ENCODE measurements around the gene FRMD1.

The FRMD1 gene

GRCh38 chr6:168096271-168096764 is 17.3 kb upstream of the FRMD1 start:
- in situ Hi-C loops (cut with MboI; ENCODE audit: low sequenced_read_pairs), result no loop called here

DNA sequence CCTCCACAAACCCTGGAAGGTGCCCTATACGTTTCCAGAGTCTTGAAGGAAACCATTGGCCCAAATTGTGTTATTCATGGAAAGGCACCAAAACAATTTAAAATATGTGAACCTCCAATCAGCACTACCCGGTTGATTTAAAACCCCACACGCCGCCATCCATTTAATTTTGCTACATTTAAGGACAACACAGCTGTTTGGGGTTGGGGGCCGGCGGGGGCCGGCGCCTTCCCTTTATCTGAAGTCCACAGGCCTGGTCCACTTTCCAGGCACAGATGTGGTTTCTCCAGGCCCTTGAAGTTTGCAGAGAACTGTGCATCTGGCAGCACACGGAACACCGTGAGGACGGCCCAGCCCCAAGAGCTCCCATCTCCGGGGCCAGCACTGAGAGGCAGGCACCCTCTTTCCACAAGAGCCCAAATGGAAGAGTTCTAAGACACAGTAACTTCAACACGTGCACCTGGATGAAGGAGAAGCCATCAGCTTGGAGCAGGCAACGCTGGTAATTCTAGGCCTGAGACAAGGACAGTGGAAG is 16.8 kb upstream of the FRMD1 start:
- in situ Hi-C loops (cut with MboI; ENCODE audit: low sequenced_read_pairs), result no loop called here

DNA sequence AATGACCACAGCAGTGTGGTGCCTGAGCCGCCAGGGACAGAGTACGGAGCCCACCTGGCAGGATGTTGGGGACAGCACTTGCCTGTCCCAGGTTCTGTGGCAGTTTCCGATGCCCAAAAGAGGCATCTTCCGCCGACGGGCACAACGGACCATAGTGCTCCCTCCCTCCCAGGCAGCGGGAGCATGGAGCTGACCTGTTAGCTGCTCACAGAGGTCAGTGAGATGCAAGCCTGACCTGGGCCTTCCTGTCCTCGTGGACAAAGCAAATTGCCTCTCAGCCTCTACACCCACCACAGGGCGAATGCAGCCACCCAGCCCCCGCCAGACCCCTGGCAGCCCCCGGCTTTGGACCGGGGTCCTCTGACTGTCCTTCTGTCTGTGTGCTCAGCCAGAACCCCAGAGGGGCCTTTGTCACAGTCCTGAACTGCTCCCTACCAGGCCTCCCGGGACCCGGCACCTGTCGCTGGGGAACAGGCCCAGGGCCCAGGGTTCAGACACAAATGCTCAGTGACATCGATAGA is 16.2 kb upstream of the FRMD1 start:
- in situ Hi-C loops (cut with MboI; ENCODE audit: low sequenced_read_pairs), result no loop called here

GRCh38 chr6:168093634-168094033 is 14.6 kb upstream of the FRMD1 start:
- in situ Hi-C loops (cut with MboI; ENCODE audit: low sequenced_read_pairs), result no loop called here

GRCh38 chr6:168093071-168093505 is 14.1 kb upstream of the FRMD1 start:
- in situ Hi-C loops (cut with MboI; ENCODE audit: low sequenced_read_pairs), result no loop called here

GRCh38 chr6:168092541-168092940 is 13.5 kb upstream of the FRMD1 start:
- in situ Hi-C loops (cut with MboI; ENCODE audit: low sequenced_read_pairs), result no loop called here

DNA sequence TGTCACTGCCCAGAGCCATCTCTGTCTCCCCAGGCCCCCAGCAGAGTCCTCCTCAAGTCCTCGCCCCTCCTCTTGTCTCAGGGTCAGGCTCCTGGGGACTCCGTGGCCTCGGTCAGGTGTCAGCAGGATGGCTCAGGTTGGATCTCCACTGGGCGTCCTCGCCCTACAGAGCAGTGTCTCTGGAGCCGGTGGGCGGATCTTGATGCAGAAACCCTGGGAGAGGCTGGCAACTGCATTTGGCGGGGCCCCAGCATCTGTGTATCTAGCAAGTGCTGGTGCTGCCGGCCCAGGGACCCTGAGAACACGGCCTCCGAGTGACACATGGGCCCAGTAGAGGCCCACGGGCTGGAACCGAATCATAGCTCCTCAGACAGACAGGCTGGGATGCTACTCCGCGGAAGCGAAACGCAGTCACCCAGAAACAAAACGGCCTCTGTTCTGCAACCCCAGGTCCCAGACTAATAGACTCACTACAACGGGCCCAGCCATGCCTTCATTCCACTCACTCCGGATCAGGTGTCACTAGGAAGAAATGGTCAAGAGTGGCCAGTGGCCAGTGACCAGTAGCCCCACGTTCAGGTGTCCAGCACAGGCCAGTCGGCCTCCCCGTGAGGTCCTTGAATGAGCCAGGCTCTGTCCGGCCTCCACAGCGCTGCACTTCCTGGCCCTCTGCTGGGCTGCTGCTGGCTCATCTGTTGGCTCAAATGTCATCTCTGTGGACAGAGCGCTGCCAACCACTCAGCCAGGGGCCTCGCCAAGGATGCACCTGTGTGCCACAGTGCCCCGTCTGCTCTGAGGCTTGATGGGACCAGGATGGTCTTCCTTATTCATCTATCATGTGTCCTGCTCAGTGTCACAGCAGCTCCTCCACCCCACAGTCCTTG is 12.6 kb upstream of the FRMD1 start:
- in situ Hi-C loops (cut with MboI; ENCODE audit: low sequenced_read_pairs), result no loop called here

- in situ Hi-C loops (cut with MboI; ENCODE audit: low sequenced_read_pairs), result no loop called here
These were observed 11.7 kb upstream of the FRMD1 start for GRCh38 chr6:168090706-168091105.

- in situ Hi-C loops (cut with MboI; ENCODE audit: low sequenced_read_pairs), result no loop called here
These were observed 11.2 kb upstream of the FRMD1 start for GRCh38 chr6:168090064-168090690.

DNA sequence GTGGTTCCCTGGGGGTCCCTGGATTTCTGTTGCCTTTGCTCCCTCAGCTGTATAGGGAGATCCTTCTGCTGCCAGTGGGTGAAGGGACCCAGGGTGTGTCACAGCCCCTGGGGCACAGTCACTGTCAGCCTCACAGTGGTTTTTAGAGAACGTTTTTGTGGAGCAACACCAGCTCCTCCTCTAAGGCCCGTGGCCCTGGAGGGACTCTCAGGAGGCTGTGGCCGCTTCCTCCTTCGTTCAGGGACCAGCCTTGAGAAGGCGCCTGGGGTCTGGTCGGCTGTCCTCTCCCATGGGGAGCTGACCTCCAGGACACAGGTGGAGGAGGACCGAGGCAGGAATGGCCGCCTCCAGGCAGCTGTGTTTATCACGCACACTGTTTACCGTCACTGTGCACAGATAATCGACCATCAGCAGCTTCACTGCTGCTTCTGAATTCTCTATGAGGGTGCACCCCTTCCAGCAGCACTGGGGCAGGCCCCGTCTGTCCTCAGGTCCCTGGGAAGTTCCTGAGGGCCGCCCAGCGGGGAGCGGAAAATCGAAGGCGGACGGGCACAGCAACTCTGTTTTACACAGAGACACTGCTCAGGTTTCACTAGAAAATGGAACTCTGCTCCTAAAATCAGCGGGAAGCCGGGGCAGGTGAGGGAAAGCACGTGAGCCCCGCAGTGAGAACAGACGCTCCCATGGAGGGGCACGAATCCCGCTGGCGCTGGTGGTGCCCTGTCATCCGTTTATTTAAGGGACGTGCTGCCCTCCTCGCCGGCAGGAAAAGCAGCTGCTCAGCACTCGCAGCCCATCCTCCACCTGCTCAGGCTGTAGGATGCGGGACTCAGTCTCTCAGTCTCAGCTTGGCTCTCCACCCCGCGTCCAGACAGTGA is 10.4 kb upstream of the FRMD1 start:
- in situ Hi-C loops (cut with MboI; ENCODE audit: low sequenced_read_pairs), result no loop called here

DNA sequence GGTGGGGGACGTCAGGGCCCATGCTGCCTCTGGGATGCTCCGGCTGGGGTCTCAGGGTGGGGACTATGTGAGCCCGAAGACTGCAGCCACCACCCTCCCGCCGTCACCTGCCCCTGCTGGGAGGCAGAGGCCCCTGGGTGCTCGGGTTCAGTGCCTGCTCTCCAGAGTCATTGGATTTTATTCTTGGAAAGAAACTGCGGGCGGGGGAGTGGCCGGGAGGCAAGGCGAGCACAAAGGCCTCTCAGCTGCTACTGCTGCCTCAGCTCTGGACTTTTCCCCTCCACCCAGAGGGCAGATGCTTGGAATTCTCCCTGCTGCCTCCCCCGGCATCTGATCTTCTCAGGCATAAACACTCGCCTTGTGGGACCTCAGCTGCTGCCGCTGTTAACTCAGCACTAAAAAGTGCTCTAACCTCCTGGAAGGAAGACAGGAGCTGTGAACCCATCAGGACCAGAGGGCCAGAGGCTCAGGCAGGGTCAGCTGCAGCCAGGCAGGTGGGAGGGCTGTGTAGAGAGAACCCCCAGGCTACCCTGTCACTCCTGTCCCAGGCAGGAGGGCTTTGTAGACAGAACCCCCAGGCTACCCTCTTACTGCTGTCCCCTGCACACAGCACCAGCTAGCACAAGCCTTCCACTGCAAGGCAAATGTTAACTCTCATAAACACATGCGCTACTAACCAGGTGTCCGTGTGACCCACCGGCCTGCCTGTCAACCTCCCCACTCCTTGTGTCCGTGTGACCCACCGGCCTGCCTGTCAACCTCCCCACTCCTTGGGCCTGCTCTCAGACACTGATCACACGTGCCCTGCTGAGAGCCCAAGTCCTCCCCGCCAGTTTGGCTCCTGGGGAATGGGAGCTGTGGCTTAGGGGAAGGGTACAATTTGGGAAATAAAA is 9.4 kb upstream of the FRMD1 start:
- in situ Hi-C loops (cut with MboI; ENCODE audit: low sequenced_read_pairs), result no loop called here

DNA sequence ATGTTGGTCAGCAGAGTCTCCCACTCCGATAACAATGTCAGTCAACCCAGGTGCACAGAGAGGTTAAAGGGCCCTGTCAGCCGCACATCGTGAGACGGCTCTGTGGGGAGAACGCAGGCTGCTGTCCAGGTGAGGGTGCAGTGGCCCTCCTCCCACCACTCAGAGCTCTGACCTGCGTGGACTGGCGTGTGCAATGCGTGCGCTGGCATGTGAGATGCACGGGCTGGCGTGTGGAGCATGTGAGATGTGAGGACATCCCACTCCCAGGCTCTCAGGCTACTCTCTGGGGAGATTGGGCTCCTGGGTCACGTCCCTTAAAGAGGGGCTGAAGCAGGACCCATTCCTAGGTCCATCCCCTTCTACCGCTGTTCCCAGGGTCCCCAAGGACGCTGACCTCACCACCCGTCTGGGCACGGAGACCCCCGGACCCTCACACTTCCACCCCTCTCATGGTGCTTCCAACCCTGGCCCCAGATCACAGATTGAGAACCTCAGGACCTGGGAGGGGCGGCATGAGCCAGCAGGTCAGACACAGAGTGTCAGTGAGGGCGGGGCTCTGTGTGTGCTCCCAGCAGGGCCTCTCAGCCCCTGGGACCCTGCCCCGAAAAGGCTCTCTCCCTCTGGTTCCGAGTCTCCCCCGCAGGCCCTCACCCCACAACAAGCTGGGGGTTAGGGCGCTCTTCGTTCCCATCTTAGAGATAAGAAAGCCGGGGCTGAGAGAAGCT is 8.6 kb upstream of the FRMD1 start:
- in situ Hi-C loops (cut with MboI; ENCODE audit: low sequenced_read_pairs), result no loop called here

GRCh38 chr6:168086616-168087015 is 7.6 kb upstream of the FRMD1 start:
- in situ Hi-C loops (cut with MboI; ENCODE audit: low sequenced_read_pairs), result no loop called here

DNA sequence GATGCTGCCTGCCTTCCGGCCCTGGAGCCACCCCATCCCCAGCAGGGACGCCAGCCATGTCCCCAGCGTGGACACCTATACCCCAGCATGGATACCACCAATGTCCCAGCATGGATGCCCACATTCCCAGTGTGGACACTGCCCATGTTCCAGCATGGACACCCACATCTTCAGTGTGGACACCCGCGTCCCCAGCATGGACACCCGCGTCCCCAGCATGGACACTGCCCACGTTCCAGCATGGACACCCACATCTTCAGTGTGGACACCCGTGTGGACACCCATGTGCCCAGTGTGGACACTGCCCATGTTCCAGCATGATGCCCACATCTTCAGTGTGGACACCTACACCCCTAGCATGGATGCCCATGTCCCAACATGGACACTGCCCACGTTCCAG is 7.1 kb upstream of the FRMD1 start:
- in situ Hi-C loops (cut with MboI; ENCODE audit: low sequenced_read_pairs), result no loop called here

DNA sequence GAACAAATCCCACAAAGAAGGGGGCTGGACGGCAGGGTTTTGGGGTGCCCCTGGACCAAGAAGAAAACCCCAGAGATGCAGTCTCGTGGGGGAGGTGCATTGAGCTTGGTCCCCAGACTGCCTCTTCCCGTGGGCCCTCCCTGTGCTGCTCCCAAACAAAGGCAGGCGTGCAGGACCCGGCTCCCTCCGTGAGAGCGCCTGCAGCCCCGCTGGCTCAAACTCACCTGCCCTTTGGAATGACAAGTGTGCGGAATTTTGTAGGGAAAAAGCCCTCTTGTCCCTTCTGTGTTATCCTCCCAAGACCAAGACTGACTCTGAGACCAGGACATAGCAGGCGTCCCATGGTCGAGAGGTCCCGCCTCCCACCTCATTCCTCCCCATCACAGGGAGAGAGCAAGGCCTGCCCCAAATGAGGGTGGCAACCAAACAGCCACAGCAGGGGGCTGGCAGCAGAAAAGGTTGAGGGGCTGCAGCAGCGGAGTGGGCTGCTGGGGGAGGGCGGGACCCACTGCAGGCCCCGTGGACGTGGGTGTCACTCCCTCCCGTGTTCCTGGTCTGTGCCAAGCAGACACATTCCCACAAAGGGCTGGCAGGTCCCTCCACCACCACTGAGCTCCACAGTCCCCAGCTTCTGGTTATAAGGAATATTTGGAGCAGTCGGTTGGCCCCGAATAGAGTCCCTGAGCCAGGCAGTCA is 5.6 kb upstream of the FRMD1 start:
- in situ Hi-C loops (cut with MboI; ENCODE audit: low sequenced_read_pairs), result no loop called here

GRCh38 chr6:168083514-168083885 is 4.5 kb upstream of the FRMD1 start:
- in situ Hi-C loops (cut with MboI; ENCODE audit: low sequenced_read_pairs), result no loop called here

DNA sequence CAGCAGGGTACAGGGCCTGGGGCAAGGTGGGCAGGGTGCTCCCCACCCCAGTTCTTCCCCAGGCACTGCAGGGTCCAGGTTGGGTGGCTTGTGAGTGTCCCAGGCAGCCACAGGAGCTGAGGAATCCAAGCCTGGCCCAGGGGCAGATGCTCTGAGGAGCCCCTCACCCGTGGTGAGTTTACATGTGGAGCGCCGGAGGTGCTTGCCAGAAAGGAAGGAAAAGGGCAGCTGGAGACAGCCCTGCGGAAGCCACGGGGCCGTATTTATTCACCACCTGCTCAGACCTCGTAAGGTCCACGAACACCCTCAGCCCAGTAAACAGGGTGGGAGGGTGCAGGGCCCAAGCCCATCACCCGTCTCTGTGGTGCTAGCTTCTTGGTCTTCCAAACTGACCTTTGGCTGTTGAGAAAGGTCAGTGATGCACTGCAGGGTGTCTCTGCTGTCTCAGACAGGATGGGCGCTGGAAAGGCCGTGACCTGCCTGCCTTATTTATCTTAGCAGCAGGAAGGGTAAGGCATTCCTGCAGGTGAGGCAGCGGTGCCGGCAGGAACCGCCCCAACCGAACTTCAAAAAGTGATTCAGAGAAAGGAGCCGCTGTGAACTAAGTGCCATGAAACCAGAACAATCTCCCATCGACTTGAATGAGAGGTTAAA is 4.0 kb upstream of the FRMD1 start:
- in situ Hi-C loops (cut with MboI; ENCODE audit: low sequenced_read_pairs), result no loop called here
